Activated effector memory CD4-positive, alpha-beta T cell treated with anti-CD3 and anti-CD28 coated beads, Interleukin-2, amount 50 U/mL, for 16 hours (primary cell): Measurements from ENCODE around the gene ZNF341.
"Not testable (repeated sequence)": the region's sequence is repeated elsewhere in the genome, so short reads cannot be mapped to it uniquely, and the experiment has no call there.

Experiments used
- DNase-seq: peaks from one replicate; pipeline ENCODE4 v3.0.0-alpha.2; 2020

Gene ZNF341

GRCh38 chr20:33732166-33732970 lies 572 bp downstream of the ZNF341 start:
- peak; percentile 94 for DNase-seq

GRCh38 chr20:33733654-33734576 lies 2.1 kb downstream of the ZNF341 start:
- no peak for DNase-seq

GRCh38 chr20:33736962-33737361 lies 5.2 kb downstream of the ZNF341 start:
- no peak for DNase-seq

GRCh38 chr20:33739493-33739892 lies 7.7 kb downstream of the ZNF341 start:
- no peak for DNase-seq

GRCh38 chr20:33740189-33740588 lies 8.4 kb downstream of the ZNF341 start:
- DNase-seq, result no peak

DNA sequence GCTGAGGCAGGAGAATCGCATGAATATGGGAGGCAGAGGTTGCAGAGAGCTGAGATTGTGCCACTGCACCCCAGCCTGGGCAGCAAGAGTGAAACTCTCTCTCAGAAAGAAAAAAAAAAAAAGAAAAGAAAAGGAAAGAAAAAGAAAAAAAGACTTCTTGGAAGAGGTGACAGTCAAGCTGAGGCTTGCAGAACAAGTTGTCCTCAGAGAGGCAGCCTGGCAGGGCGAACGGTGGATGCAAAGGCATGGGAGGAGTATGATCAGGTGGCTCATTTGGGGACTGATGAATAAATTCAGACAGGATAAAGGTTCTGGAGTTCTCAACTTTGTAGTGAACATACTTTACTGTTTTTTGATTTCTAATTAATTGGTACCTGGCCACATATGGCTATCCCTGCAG lies 12.4 kb downstream of the ZNF341 start:
- DNase-seq, result no peak

- DNase-seq, result no peak
These were observed 13.1 kb downstream of the ZNF341 start for GRCh38 chr20:33744773-33745385.

DNA sequence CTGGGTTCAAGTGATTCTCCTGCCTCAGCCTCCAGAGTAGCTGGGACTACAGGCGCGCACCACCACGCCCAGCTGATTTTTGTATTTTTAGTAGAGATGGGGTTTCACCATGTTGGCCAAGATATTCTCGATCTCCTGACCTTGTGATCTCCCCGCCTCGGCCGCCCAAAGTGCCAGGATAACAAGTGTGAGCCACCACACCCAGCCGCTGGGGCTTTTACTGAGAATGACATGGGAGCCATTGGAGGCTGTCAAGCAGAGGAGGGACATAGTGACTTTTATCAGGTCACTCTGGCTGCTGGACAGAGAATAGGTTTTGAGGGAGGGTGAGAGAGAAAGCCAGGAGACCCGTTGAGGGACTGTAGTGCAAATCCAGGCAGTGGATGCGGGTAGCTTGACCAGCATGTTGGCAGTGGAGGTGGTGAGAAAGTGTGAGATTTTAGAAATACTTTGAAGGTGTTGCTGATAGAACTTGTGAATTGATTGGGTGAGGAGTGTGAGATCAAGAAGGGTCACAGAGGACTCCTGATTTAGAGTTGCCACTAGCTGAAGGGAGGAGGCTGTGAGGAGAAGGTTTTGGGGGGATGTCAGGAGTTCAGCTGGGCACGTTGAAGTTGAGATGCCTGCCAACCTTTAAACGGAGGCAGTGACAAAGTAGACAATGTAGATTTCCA lies 14.7 kb downstream of the ZNF341 start:
- no peak for DNase-seq

- no peak for DNase-seq
These were observed 20.0 kb downstream of the ZNF341 start for GRCh38 chr20:33751775-33752174.

DNA sequence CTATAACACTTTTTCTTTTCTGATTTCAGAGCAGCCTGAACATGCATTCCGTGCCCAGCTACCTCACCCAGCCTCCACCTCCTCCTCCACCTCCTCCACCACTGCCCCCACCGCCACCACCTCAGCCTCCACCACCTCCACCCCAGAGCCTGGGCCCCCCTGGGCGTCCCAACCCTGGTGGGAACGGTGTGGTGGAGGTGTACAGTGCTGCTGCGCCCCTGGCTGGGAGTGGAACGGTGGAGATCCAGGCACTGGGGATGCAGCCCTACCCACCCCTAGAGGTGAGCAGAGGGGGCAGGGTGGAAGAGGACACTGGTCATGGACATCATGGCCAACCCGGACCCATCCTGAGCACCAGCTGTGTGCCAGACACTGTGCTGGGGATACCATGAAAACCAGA lies 21.3 kb downstream of the ZNF341 start:
- DNase-seq, result no peak

GRCh38 chr20:33753763-33754162 lies 22.0 kb downstream of the ZNF341 start:
- DNase-seq, result no peak

GRCh38 chr20:33755936-33756490 lies 24.2 kb downstream of the ZNF341 start:
- DNase-seq, result not testable (repeated sequence)

DNA sequence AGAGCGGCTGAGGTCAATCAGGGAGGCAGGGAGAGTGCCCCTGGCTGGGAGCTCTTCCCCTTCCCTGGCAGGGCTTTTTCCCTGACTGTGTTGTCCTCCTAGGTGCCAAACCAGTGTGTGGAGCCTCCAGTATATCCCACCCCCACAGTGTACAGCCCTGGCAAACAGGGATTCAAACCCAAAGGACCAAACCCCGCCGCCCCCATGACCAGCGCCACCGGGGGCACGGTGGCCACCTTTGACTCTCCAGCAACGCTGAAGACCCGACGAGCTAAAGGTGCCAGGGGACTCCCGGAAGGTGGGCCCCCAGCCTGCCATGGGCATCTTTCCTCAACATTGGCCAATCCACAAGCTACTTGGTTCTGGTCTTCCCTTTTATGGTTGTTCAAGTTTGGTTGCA lies 25.2 kb downstream of the ZNF341 start:
- DNase-seq, result no peak

GRCh38 chr20:33757458-33757857 lies 25.7 kb downstream of the ZNF341 start:
- no peak for DNase-seq

- no peak for DNase-seq
These were observed 30.0 kb downstream of the ZNF341 start for GRCh38 chr20:33761698-33762250.

DNA sequence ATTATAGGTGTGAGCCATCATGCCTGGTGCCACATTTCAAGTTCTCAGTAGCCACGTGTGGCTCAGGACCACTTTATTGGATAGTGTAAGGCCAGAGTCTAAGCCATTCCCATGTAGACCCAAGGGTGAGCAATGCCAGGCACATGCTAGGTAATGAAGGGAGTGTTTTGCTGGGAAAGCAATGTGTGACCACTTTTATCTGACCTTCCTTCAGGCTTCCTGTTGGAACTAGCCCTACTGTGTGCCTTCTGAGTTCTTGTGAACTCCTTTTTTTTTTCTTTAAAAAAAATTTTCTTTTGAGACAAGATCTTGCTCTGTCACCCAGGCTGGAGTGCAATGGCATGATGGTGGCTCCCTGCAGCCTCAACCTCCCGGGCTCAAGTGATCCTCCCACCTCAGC lies 33.3 kb downstream of the ZNF341 start:
- DNase-seq, result no peak

DNA sequence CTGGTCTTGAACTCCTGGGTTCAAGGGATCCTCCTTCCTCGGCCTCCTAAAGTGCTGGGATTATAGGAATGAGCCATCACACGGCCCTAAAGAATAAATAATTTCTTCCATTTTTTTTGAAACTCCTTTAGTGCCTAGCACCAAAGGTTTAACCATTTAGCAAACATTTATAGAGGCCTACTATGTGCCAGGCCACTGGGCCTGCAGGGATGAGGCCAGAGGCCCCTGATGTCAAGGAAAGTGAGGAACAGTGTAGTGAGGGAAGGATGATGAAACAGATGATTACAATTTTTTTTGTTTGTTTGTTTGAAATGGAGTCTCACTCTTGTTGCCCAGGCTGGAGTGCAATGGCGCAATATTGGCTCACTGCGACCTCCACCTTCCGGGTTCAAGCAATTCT lies 33.8 kb downstream of the ZNF341 start:
- DNase-seq, result no peak

DNA sequence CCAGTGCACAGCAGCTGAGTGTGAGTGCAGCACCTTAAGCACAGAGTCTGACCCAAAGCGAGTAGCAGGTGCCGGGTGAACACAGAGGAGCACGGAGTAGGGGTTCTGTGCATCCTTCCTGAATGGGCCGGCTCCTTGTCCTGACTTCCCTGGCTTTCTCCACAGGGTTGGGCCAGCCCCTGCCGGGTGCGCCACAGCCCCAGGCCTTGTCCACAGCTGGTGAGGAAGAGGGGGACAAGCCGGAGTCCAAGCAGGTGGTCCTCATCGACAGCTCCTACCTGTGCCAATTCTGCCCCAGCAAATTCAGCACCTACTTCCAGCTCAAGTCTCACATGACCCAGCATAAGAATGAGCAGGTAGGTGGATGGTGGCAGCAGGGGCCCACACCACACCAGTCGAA lies 34.9 kb downstream of the ZNF341 start:
- DNase-seq, result no peak

GRCh38 chr20:33767777-33768138 lies 36.0 kb downstream of the ZNF341 start:
- no peak for DNase-seq

DNA sequence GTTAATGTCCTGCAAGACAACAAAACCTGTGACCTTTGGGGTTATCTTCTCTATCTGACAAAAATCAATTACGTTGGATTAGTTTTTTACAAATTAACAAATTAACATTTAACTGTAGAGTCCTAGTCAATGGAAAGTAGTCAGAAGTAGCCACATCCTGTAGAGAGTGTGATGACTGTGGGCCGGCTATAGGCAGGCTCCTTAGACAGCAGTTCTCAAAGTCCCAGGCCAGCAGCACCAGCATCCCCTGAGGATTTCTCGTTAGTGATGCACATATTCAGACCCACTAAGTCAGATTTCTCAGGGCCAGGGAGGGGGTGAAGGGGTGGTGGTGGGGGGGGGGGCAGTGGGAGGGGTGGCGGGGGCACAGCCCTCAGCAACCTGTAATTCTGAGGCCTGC lies 37.2 kb downstream of the ZNF341 start:
- no peak for DNase-seq

DNA sequence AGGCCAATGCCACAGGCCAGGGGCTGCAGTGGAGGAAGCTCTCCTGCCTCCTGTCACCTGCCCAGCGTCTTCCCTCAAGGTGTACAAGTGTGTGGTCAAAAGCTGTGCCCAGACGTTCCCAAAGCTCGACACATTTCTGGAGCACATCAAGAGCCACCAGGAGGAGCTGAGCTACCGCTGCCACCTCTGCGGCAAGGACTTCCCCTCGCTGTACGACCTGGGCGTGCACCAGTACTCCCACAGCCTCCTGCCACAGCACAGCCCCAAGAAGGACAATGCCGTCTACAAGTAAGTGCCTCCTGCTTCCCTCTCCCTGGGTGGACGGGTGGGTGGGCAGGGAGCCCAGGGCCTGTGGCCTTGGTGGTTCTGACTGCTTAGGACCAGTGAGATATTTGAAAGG lies 38.2 kb downstream of the ZNF341 start:
- no peak for DNase-seq

DNA sequence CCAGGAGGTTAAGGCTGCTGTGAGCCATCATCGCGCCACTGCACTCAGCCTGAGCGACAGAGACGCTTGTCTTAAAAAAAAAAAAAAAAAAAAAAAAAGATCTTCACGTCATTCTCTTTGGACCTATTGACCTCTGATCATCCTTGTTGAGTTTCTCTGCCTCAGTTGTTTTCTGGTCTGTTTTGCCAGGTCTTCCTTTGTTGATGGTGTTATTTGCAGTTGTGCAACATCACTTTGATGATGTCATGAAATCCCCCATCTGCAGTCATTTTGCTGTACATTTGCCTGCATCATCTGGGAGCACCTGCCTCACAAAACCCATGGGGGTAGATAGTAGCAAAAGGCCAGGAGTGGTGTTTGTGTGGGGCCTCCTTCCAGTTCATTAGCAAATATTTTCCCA lies 40.1 kb downstream of the ZNF341 start:
- DNase-seq, result no peak
